ENCODE results near the gene USP27X.

USP27X gene

GRCh38 chrX:49856819-49857218 lies 22.5 kb upstream of the USP27X start:
- H3K27me3 ChIP-seq (ENCODE audit: control insufficient read depth in 2 of 2, insufficient read depth in 2 of 2, low read length in 2 of 2), result peaks cover 0 to 3% of the 10 kb centered on the region in 2 donors
- H3K9me3 ChIP-seq (ENCODE audit: control insufficient read depth in 2 of 2, low read length in 2 of 2), result no peaks in the 10 kb centered on the region
- no peak overlapping the region for H3K27ac ChIP-seq (ENCODE audit: low read depth in 2 of 2, low read length in 2 of 2)
- no peak overlapping the region for H3K9ac ChIP-seq (ENCODE audit: low read depth in 1 of 2, low read length in 2 of 2)
- no peaks in the 10 kb centered on the region for H3K36me3 ChIP-seq (ENCODE audit: control insufficient read depth in 2 of 2, insufficient read depth in 2 of 2, low read length in 2 of 2)
- H3K4me1 ChIP-seq (ENCODE audit: control insufficient read depth in 2 of 2, insufficient read depth in 2 of 2, low read length in 2 of 2), result no peaks in the 10 kb centered on the region
- no peak overlapping the region for H3K4me3 ChIP-seq (ENCODE audit: low read length in 2 of 2)

- Histone ChIP-seq H3K27ac (ENCODE audit: low read depth in 2 of 2, low read length in 2 of 2) (no peak overlapping the region), H3K4me1 (ENCODE audit: control insufficient read depth in 2 of 2, insufficient read depth in 2 of 2, low read length in 2 of 2) (no peaks in the 10 kb centered on the region), H3K27me3 (ENCODE audit: control insufficient read depth in 2 of 2, insufficient read depth in 2 of 2, low read length in 2 of 2) (peaks cover 3 to 6% of the 10 kb centered on the region in 2 donors), H3K4me3 (ENCODE audit: low read length in 2 of 2) (no peak overlapping the region), H3K36me3 (ENCODE audit: control insufficient read depth in 2 of 2, insufficient read depth in 2 of 2, low read length in 2 of 2) (no peaks in the 10 kb centered on the region), H3K9me3 (ENCODE audit: control insufficient read depth in 2 of 2, low read length in 2 of 2) (no peaks in the 10 kb centered on the region), H3K9ac (ENCODE audit: low read depth in 1 of 2, low read length in 2 of 2) (no peak overlapping the region)
Measured at GRCh38 chrX:49858341-49858740, 20.9 kb upstream of the USP27X start.

- H3K4me3 ChIP-seq (ENCODE audit: low read length in 2 of 2), result no peak overlapping the region
- H3K4me1 ChIP-seq (ENCODE audit: control insufficient read depth in 2 of 2, insufficient read depth in 2 of 2, low read length in 2 of 2), result no peaks in the 10 kb centered on the region
- no peak overlapping the region for H3K9ac ChIP-seq (ENCODE audit: low read depth in 1 of 2, low read length in 2 of 2)
- no peaks in the 10 kb centered on the region for H3K36me3 ChIP-seq (ENCODE audit: control insufficient read depth in 2 of 2, insufficient read depth in 2 of 2, low read length in 2 of 2)
- no peak overlapping the region for H3K27ac ChIP-seq (ENCODE audit: low read depth in 2 of 2, low read length in 2 of 2)
- peaks cover 3 to 8% of the 10 kb centered on the region in 2 donors for H3K27me3 ChIP-seq (ENCODE audit: control insufficient read depth in 2 of 2, insufficient read depth in 2 of 2, low read length in 2 of 2)
- H3K9me3 ChIP-seq (ENCODE audit: control insufficient read depth in 2 of 2, low read length in 2 of 2), result no peaks in the 10 kb centered on the region
Measured at GRCh38 chrX:49859491-49859890, 19.8 kb upstream of the USP27X start.

- Histone ChIP-seq H3K9ac (ENCODE audit: low read depth in 1 of 2, low read length in 2 of 2) (no peak overlapping the region), H3K4me1 (ENCODE audit: control insufficient read depth in 2 of 2, insufficient read depth in 2 of 2, low read length in 2 of 2) (no peaks in the 10 kb centered on the region), H3K9me3 (ENCODE audit: control insufficient read depth in 2 of 2, low read length in 2 of 2) (no peaks in the 10 kb centered on the region), H3K27me3 (ENCODE audit: control insufficient read depth in 2 of 2, insufficient read depth in 2 of 2, low read length in 2 of 2) (peaks cover 3 to 8% of the 10 kb centered on the region in 2 donors), H3K36me3 (ENCODE audit: control insufficient read depth in 2 of 2, insufficient read depth in 2 of 2, low read length in 2 of 2) (no peaks in the 10 kb centered on the region), H3K27ac (ENCODE audit: low read depth in 2 of 2, low read length in 2 of 2) (no peak overlapping the region), H3K4me3 (ENCODE audit: low read length in 2 of 2) (no peak overlapping the region)
Measured at GRCh38 chrX:49860867-49861535, 18.3 kb upstream of the USP27X start.

GRCh38 chrX:49862093-49862492 lies 17.2 kb upstream of the USP27X start:
- Histone ChIP-seq H3K9me3 (ENCODE audit: control insufficient read depth in 2 of 2, low read length in 2 of 2) (no peaks in the 10 kb centered on the region), H3K36me3 (ENCODE audit: control insufficient read depth in 2 of 2, insufficient read depth in 2 of 2, low read length in 2 of 2) (no peaks in the 10 kb centered on the region), H3K4me3 (ENCODE audit: low read length in 2 of 2) (no peak overlapping the region), H3K27me3 (ENCODE audit: control insufficient read depth in 2 of 2, insufficient read depth in 2 of 2, low read length in 2 of 2) (peaks cover 3 to 8% of the 10 kb centered on the region in 2 donors), H3K9ac (ENCODE audit: low read depth in 1 of 2, low read length in 2 of 2) (no peak overlapping the region), H3K27ac (ENCODE audit: low read depth in 2 of 2, low read length in 2 of 2) (no peak overlapping the region), H3K4me1 (ENCODE audit: control insufficient read depth in 2 of 2, insufficient read depth in 2 of 2, low read length in 2 of 2) (no peaks in the 10 kb centered on the region)

GRCh38 chrX:49868739-49869138 lies 10.5 kb upstream of the USP27X start:
- H3K36me3 ChIP-seq (ENCODE audit: control insufficient read depth in 2 of 2, insufficient read depth in 2 of 2, low read length in 2 of 2), result no peaks in the 10 kb centered on the region
- H3K4me3 ChIP-seq (ENCODE audit: low read length in 2 of 2), result no peak overlapping the region
- no peaks in the 10 kb centered on the region for H3K9me3 ChIP-seq (ENCODE audit: control insufficient read depth in 2 of 2, low read length in 2 of 2)
- no peak overlapping the region for H3K9ac ChIP-seq (ENCODE audit: low read depth in 1 of 2, low read length in 2 of 2)
- no peak overlapping the region for H3K27ac ChIP-seq (ENCODE audit: low read depth in 2 of 2, low read length in 2 of 2)
- H3K4me1 ChIP-seq (ENCODE audit: control insufficient read depth in 2 of 2, insufficient read depth in 2 of 2, low read length in 2 of 2), result no peaks in the 10 kb centered on the region
- peaks cover 7 to 22% of the 10 kb centered on the region in 2 donors for H3K27me3 ChIP-seq (ENCODE audit: control insufficient read depth in 2 of 2, insufficient read depth in 2 of 2, low read length in 2 of 2)

GRCh38 chrX:49876750-49877149 lies 2.5 kb upstream of the USP27X start:
- H3K27me3 ChIP-seq (ENCODE audit: control insufficient read depth in 2 of 2, insufficient read depth in 2 of 2, low read length in 2 of 2), result peaks cover 0 to 6% of the 10 kb centered on the region in 2 donors
- H3K36me3 ChIP-seq (ENCODE audit: control insufficient read depth in 2 of 2, insufficient read depth in 2 of 2, low read length in 2 of 2), result no peaks in the 10 kb centered on the region
- H3K4me3 ChIP-seq (ENCODE audit: low read length in 2 of 2), result no peak overlapping the region
- H3K9ac ChIP-seq (ENCODE audit: low read depth in 1 of 2, low read length in 2 of 2), result no peak overlapping the region
- peaks cover 5 to 9% of the 10 kb centered on the region in 2 donors for H3K4me1 ChIP-seq (ENCODE audit: control insufficient read depth in 2 of 2, insufficient read depth in 2 of 2, low read length in 2 of 2)
- H3K27ac ChIP-seq (ENCODE audit: low read depth in 2 of 2, low read length in 2 of 2), result no peak overlapping the region
- no peaks in the 10 kb centered on the region for H3K9me3 ChIP-seq (ENCODE audit: control insufficient read depth in 2 of 2, low read length in 2 of 2)

- no peak overlapping the region for H3K4me3 ChIP-seq (ENCODE audit: low read length in 2 of 2)
- H3K27ac ChIP-seq (ENCODE audit: low read depth in 2 of 2, low read length in 2 of 2), result no peak overlapping the region
- no peak overlapping the region for H3K9ac ChIP-seq (ENCODE audit: low read depth in 1 of 2, low read length in 2 of 2)
- H3K27me3 ChIP-seq (ENCODE audit: control insufficient read depth in 2 of 2, insufficient read depth in 2 of 2, low read length in 2 of 2), result no peaks in the 10 kb centered on the region
- H3K36me3 ChIP-seq (ENCODE audit: control insufficient read depth in 2 of 2, insufficient read depth in 2 of 2, low read length in 2 of 2), result no peaks in the 10 kb centered on the region
- peaks cover 5 to 9% of the 10 kb centered on the region in 2 donors for H3K4me1 ChIP-seq (ENCODE audit: control insufficient read depth in 2 of 2, insufficient read depth in 2 of 2, low read length in 2 of 2)
- H3K9me3 ChIP-seq (ENCODE audit: control insufficient read depth in 2 of 2, low read length in 2 of 2), result no peaks in the 10 kb centered on the region
Measured at GRCh38 chrX:49877397-49878101, 1.7 kb upstream of the USP27X start.

- Histone ChIP-seq H3K9me3 (ENCODE audit: control insufficient read depth in 2 of 2, low read length in 2 of 2) (no peaks in the 10 kb centered on the region), H3K9ac (ENCODE audit: low read depth in 1 of 2, low read length in 2 of 2) (peak overlapping the region in 1 of 2 donors; percentile 53), H3K4me1 (ENCODE audit: control insufficient read depth in 2 of 2, insufficient read depth in 2 of 2, low read length in 2 of 2) (peaks cover 5 to 9% of the 10 kb centered on the region in 2 donors), H3K4me3 (ENCODE audit: low read length in 2 of 2) (peak overlapping the region; percentile 67 to 72), H3K36me3 (ENCODE audit: control insufficient read depth in 2 of 2, insufficient read depth in 2 of 2, low read length in 2 of 2) (no peaks in the 10 kb centered on the region), H3K27ac (ENCODE audit: low read depth in 2 of 2, low read length in 2 of 2) (peak overlapping the region; percentile 55 to 68), H3K27me3 (ENCODE audit: control insufficient read depth in 2 of 2, insufficient read depth in 2 of 2, low read length in 2 of 2) (no peaks in the 10 kb centered on the region)
Measured at GRCh38 chrX:49878128-49878833, 1.0 kb upstream of the USP27X start.

GRCh38 chrX:49879656-49880277 lies 483 bp downstream of the USP27X start:
- Histone ChIP-seq H3K27ac (ENCODE audit: low read depth in 2 of 2, low read length in 2 of 2) (peak overlapping the region; percentile 55 to 68), H3K9ac (ENCODE audit: low read depth in 1 of 2, low read length in 2 of 2) (peak overlapping the region in 1 of 2 donors; percentile 36), H3K4me1 (ENCODE audit: control insufficient read depth in 2 of 2, insufficient read depth in 2 of 2, low read length in 2 of 2) (peaks cover 5 to 9% of the 10 kb centered on the region in 2 donors), H3K27me3 (ENCODE audit: control insufficient read depth in 2 of 2, insufficient read depth in 2 of 2, low read length in 2 of 2) (no peaks in the 10 kb centered on the region), H3K36me3 (ENCODE audit: control insufficient read depth in 2 of 2, insufficient read depth in 2 of 2, low read length in 2 of 2) (no peaks in the 10 kb centered on the region), H3K9me3 (ENCODE audit: control insufficient read depth in 2 of 2, low read length in 2 of 2) (no peaks in the 10 kb centered on the region), H3K4me3 (ENCODE audit: low read length in 2 of 2) (peak overlapping the region; percentile 72)
